Femur (tissue), 1 donor: ENCODE results near the gene CAPZB.

Experiments
- DNase-seq: peaks from one replicate; pipeline ENCODE4 v3.0.0-alpha.2; 2017

Gene CAPZB

DNA sequence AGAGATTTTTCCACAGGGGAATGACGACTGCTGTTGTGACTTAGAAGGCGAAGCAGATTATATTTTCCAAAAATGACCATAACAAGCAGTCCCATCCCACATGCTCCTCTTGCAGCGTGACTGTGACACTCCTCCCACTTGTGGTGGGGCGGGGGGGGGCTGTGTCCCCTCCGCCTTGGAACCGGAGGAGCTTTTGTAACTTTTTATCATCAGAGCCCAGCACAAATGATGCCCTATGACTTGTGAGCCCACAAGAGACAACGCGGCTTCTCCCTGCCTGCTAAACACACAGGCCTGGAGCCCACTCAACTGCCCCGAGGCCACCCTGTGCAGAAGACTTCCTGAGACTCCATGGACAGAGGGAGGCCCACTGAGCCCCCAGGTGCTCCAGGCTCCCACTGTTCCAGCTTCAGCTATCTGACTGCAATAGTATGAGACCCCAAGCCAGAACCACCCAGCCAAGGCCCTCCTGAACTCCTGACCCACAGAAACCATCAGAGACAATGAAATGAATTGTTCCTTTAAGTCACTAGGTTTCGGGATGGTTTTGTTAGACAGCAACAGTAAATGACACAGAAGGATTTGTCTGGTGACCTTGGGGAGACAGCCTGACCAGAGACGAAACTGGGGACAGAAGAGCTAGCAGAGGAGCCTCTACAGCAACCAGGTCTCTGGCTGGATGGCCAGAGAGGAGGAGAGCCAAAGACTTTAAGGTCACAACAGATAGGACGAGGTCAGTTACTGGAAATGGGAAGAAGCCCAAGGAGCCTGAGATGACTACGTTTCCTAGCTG lies 58.8 kb downstream of the CAPZB start:
- DNase-seq: no peak

DNA sequence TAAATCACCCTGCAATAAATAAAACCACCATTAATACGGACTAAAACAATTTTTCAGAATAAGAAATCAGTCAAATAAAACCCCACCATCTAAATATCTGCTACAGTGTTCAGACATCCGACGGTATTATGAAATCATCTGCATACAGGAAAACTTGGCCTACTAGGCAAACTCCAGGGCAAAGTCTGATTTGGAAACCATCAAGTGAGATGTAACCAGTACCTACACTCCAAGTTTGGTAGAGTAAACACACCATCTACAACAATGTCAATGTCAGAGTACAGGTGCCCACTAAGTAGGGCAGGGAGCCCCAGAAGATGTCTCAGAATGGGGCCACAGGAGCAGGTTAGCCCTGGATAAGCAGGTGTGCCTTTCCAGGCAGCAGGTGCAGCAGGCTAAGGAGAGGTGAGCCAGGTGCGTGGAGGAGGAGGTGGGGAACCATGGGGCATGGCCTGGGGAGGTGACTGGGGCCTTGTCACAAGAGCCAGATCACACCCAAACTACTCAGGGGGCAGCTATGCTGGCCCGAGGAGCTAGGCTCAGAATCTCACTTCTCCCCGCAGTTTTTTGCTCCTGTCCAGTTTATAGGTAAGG lies 59.6 kb downstream of the CAPZB start:
- no peak for DNase-seq

GRCh38 chr1:19424651-19425570 lies 60.4 kb downstream of the CAPZB start:
- DNase-seq: no peak

GRCh38 chr1:19423130-19423529 lies 62.2 kb downstream of the CAPZB start:
- no peak for DNase-seq

DNA sequence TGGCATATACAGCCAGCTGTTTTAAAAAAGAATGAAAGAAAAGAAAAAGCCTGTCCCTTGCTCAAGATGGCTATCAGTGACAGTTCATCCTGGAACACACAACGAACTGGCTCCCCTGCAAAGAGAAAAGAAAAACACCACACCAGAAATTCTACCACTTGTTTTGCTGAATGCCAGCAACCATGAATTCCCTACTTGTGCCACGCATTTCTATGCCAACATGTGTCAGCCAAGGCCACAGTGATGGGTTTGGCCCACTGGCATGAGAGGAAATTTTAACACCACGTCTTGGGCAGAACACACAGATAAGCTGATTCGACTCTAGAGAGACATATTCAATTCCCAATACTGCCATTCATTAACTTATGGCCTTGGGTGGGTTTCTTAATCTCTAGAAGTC lies 64.0 kb downstream of the CAPZB start:
- DNase-seq: no peak

GRCh38 chr1:19420606-19421005 lies 64.7 kb downstream of the CAPZB start:
- no peak for DNase-seq

DNA sequence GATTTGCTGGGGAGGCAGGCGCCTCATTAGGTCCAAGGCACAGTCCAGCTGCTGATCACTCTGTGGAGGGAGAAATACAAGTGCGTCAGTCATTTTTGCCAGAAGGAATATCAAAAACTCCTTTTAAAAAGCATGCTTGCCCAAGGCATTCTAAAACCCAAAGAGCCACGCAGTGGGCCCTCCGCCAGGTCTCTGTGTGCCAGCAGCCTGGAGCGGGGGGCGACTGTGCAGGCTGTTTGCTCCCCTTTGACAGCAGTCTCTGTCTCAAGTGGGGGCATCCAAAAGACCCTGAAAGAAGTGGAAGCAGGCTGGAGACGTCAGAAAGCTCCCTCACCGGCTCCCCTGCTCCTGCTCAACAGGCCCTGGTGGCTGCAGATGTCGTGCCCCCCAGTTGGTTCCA lies 65.6 kb downstream of the CAPZB start:
- no peak for DNase-seq

- DNase-seq: no peak
Measured at GRCh38 chr1:19418503-19418971, 66.8 kb downstream of the CAPZB start.

DNA sequence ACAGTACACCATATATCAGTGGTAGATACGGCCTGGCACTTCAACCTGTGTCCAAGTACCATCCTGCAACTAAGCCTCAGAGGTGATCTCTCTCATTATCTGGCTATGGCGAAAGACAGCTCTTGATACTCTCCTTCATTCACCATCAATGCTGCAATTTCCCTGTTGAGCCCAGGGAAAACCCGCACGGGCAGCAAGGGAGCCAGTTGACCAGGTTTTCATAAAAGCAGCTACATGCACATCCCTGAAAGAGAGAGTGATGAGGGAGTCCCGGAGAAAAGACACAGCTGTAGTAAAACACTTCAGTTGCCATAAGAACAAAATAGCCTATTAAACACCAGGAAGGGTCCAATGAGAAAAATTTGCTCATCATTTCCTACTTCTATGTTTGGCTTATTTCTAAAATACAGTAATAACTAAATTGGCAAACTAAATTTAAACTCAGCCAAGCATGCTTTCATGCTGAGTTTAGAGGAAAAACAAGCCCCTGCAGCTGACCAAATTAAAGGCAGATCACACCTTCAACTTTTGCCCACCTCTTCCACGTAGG lies 68.3 kb downstream of the CAPZB start:
- DNase-seq: peak; percentile 55

DNA sequence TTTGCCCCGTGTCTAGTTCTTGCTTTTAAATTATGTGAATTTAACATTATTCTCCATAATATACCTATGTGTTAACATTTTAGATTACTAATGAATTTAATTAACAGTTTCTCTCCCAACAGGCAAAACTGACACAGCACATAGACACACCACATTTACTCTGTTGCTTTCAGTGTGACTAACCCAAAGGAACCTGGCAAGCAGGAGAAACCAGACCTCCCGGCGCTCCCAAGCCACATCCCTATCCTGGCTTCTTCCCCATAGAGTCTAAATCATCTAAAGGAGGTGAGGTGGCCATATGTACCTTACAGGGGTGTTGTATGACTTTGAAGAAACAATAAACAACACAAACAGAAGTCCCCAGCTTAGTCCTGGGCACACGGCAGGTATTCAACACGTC lies 69.2 kb downstream of the CAPZB start:
- DNase-seq: no peak

- DNase-seq: peak; percentile 72
Measured at GRCh38 chr1:19414515-19415121, 70.7 kb downstream of the CAPZB start.

- no peak for DNase-seq
Measured at GRCh38 chr1:19413999-19414398, 71.3 kb downstream of the CAPZB start.

DNA sequence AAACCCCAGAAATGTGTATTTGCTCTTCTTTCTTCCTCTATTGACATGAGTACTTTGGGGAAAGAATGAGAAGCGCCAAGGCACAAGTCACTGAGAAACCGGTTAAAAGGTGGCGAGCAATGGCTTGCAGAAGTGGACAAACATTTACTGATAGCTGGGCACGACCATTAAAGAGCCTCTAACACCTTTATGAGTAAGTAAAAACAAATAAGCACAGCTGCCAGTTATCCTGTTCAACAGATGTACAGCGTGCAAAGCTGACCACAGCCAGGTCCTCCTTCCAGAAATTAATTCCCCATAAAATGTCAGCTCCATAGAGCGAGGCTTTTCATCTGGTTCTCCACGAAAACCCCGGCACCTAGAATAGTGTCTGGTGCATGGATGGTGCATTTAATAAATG lies 72.7 kb downstream of the CAPZB start:
- no peak for DNase-seq

DNA sequence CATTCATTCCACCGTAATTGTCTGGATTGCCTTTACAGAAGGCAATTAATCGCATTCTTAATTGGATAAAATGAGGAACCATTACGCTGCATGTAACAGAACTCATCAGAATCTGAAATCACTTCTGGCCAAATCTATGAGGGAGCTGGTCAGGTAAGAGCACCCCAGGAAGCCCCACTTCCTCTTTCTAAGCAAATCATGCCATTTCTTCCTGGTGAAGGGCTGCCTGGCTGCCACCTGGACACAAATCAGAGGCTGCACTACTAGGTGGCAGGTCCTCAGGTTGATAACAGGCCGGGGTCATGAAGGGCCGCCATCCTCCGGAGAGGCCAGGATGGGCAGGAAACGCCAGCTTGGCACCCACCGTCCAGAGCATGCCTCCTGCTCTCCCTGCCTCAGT lies 73.7 kb downstream of the CAPZB start:
- no peak for DNase-seq

- no peak for DNase-seq
Measured at GRCh38 chr1:19410393-19410792, 74.9 kb downstream of the CAPZB start.

DNA sequence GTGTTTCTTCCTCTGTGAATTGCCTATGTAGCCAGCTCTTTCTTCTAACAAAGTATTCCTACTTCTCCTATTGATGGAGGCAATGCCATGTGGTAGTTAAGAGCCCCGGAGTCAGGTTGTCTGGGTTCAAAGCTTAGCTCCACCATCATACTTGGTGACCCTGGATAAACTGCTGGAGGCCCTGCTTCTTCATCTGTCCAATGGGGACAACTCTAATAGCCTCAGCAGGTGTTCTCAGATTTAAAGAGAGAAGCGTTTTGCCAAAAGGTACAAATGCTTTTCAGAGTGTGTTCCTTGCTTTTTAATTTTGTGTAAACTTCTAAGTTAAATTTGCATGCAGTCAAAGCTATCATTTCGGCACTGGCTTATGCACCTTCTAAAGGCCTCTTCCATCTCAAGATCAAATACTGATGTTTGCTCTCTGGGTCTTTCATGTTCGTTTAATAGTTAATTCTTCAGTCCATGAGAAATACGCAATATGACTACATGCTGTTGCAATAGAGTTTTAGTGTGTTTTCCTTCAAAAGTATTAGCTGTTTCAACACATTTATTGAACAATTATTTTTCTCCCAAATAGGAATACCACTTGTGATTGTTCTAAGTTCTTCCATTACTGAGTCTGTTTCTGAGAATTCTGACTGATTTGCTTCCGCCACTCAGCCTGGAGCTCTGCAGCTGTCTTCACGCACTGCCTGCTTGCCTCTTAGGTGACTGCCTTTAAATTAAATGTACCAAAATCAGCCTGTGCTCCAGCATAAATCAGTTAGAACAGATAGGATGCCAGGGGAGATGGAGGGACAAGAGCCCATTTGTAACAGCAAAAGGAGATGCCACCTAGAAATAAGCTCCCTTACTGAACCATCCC lies 75.6 kb downstream of the CAPZB start:
- DNase-seq: no peak

DNA sequence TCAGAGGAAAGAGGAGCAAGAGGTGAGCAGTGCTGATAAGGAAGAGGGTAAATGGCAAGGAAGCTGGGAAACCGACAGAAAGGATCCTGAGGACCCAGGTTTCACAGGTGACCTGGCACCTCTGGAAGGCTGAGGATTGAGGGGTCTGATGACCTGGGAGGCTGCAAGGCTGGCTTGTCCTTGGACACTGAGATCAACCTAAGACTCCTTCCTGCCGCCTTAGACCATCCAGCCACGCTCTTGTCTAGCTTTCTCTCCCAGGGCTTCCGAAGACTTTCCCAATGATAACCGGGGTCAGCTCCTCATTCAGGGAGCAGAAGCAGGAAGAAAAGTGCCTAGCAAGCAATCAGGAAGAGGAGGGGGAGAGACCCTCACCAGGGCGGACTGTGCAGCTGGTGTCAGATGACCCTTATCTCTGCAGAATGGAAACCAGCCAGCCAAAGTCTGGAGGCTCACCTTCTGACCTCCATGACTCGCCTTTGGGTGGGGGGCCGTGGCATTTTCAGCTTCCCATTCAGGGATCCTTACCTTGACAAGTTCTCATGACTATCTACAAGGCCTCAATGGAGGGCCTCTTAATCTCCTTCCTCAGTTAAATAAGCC lies 77.7 kb downstream of the CAPZB start:
- no peak for DNase-seq

GRCh38 chr1:19406680-19407079 lies 78.7 kb downstream of the CAPZB start:
- DNase-seq: no peak

- peak; percentile 85 for DNase-seq
Measured at GRCh38 chr1:19405761-19406487, 79.4 kb downstream of the CAPZB start.

DNA sequence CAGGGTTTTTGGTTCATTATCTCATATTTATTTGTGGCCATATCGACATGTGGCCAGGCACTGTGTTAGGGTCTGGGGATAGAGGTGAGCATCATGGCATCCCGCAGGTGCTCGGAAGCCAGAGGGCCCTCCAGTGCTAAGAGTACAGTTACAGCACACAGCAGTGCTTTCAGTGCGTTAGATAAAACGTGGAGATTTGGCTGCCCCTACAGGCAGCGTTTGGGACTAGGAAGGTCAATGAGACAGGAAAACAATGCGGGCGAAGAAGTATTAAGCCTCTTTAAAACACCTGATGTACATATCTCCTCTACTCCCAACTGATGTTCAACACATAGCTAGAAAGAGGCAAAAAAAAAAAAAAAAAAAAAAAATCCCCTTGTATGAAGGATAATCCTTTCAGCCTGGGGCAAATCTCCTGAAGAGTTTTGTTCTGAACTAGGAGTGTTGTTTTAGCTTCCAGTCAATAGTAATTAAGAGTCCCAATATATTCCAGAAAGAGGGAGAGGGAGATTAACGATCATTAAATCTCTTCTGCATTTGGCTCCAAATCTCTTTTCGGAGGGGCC lies 80.1 kb downstream of the CAPZB start:
- no peak for DNase-seq
